ENCODE results near the gene CNNM2. TPM values are rescaled to one million over a fixed set of nuclear protein-coding genes. Genes with fewer than 3 reads are reported as not detected.

Gene CNNM2
- total RNA-seq, 1 experiment from 2014 or later: 23.5 TPM

GRCh38 chr10:103025696-103026095 is 107.6 kb downstream of the CNNM2 start (continued):
- TF ChIP-seq TP53 (CRISPR knock-in tag; IDR thresholded peaks at IDR 0.05): no peak

DNA sequence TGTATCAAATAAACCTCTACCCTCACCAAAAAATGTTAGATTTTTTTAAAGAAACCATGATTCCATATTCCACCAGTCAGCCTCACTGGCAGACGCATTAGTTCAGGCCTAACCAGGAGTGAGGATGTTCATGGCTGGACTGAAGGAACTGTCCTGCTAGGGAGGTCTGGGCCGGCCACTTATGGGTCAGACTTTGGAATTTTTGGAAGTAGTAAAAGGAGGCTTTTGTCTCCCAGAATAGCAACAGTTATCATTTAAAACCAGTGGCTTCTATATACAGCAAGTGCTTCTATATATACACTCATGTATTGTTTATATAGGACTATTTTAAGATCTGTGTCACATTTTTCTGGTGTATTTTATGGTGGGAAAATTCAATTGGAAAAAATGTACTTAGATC is 120.5 kb downstream of the CNNM2 start:
- ChIA-PET POLR2A (no interaction called here), CTCF (no interaction called here)
- ATAC-seq: no peak
- H3K27me3 Mint-ChIP-seq (ENCODE audit: low read depth): no peaks in the 10 kb centered on the region
- H3K9me3 Mint-ChIP-seq: no peaks in the 10 kb centered on the region
- DNase-seq (ENCODE audit: low spot score): no peak
- no peaks in the 10 kb centered on the region for H3K36me3 Mint-ChIP-seq
- no peak overlapping the region for H3K27ac Mint-ChIP-seq
- TF ChIP-seq ZBTB21 (CRISPR knock-in tag; IDR thresholded peaks at IDR 0.05; ENCODE audit: borderline replicate concordance) (no peak), ELF4 (CRISPR knock-in tag; IDR thresholded peaks at IDR 0.05; ENCODE audit: low read depth) (no peak), RORB (CRISPR knock-in tag; IDR thresholded peaks at IDR 0.05) (no peak), GTF2I (CRISPR knock-in tag; conservative IDR thresholded peaks at IDR 0.05) (no peak), STAT6 (CRISPR knock-in tag; conservative IDR thresholded peaks at IDR 0.05; ENCODE audit: low read depth) (no peak), PREB (CRISPR knock-in tag; IDR thresholded peaks at IDR 0.05; ENCODE audit: borderline replicate concordance) (no peak), NR1H2 (CRISPR knock-in tag; IDR thresholded peaks at IDR 0.05) (no peak), ATF1 (CRISPR knock-in tag; IDR thresholded peaks at IDR 0.05) (no peak), ZNF219 (CRISPR knock-in tag; IDR thresholded peaks at IDR 0.05; ENCODE audit: borderline replicate concordance) (no peak), TCF7 (CRISPR knock-in tag; IDR thresholded peaks at IDR 0.05; ENCODE audit: low read depth) (no peak), ZNF121 (CRISPR knock-in tag; IDR thresholded peaks at IDR 0.05) (no peak), NFE2L1 (CRISPR knock-in tag; IDR thresholded peaks at IDR 0.05) (no peak), USF1 (CRISPR knock-in tag; IDR thresholded peaks at IDR 0.05) (no peak), ETV6 (CRISPR knock-in tag; IDR thresholded peaks at IDR 0.05) (no peak)
- H3K4me1 Mint-ChIP-seq: peaks cover 34% of the 10 kb centered on the region
- H3K4me3 Mint-ChIP-seq: no peak overlapping the region

- ChIA-PET CTCF (no interaction called here), POLR2A (no interaction called here)
- ATAC-seq (no peak), DNase-seq (ENCODE audit: low spot score) (no peak)
- Mint-ChIP-seq H3K27ac (no peak overlapping the region), H3K4me1 (peaks cover 48% of the 10 kb centered on the region), H3K4me3 (no peak overlapping the region), H3K9me3 (no peaks in the 10 kb centered on the region), H3K36me3 (no peaks in the 10 kb centered on the region), H3K27me3 (ENCODE audit: low read depth) (no peaks in the 10 kb centered on the region)
- TF ChIP-seq GTF2I (CRISPR knock-in tag; conservative IDR thresholded peaks at IDR 0.05) (no peak), ZBTB43 (CRISPR knock-in tag; IDR thresholded peaks at IDR 0.05) (no peak), IRF2 (CRISPR knock-in tag; IDR thresholded peaks at IDR 0.05; ENCODE audit: borderline replicate concordance, low read depth) (no peak), TP53 (CRISPR knock-in tag; IDR thresholded peaks at IDR 0.05) (no peak), TCF7 (CRISPR knock-in tag; IDR thresholded peaks at IDR 0.05; ENCODE audit: low read depth) (no peak), CREB1 (CRISPR knock-in tag; IDR thresholded peaks at IDR 0.05) (no peak), E2F4 (CRISPR knock-in tag; IDR thresholded peaks at IDR 0.05; ENCODE audit: borderline replicate concordance, low read depth) (no peak), E2F1 (CRISPR knock-in tag; IDR thresholded peaks at IDR 0.05) (no peak), ZMAT4 (CRISPR knock-in tag; IDR thresholded peaks at IDR 0.05) (no peak)
- TF ChIP-seq, protein P1, sequence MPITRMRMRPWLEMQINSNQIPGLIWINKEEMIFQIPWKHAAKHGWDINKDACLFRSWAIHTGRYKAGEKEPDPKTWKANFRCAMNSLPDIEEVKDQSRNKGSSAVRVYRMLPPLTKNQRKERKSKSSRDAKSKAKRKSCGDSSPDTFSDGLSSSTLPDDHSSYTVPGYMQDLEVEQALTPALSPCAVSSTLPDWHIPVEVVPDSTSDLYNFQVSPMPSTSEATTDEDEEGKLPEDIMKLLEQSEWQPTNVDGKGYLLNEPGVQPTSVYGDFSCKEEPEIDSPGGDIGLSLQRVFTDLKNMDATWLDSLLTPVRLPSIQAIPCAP (CRISPR knock-in tag; IDR thresholded peaks at IDR 0.05): no peak
- TF ChIP-seq, protein P2, sequence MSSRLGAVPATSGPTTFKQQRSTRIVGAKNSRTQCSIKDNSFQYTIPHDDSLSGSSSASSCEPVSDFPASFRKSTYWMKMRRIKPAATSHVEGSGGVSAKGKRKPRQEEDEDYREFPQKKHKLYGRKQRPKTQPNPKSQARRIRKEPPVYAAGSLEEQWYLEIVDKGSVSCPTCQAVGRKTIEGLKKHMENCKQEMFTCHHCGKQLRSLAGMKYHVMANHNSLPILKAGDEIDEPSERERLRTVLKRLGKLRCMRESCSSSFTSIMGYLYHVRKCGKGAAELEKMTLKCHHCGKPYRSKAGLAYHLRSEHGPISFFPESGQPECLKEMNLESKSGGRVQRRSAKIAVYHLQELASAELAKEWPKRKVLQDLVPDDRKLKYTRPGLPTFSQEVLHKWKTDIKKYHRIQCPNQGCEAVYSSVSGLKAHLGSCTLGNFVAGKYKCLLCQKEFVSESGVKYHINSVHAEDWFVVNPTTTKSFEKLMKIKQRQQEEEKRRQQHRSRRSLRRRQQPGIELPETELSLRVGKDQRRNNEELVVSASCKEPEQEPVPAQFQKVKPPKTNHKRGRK (CRISPR knock-in tag; IDR thresholded peaks at IDR 0.05; ENCODE audit: borderline replicate concordance): no peak
Measured at GRCh38 chr10:103040418-103040817, 122.3 kb downstream of the CNNM2 start.

Measured in WTC11 (cell line).